Measurements from ENCODE around the gene FMNL1.

The FMNL1 gene

DNA sequence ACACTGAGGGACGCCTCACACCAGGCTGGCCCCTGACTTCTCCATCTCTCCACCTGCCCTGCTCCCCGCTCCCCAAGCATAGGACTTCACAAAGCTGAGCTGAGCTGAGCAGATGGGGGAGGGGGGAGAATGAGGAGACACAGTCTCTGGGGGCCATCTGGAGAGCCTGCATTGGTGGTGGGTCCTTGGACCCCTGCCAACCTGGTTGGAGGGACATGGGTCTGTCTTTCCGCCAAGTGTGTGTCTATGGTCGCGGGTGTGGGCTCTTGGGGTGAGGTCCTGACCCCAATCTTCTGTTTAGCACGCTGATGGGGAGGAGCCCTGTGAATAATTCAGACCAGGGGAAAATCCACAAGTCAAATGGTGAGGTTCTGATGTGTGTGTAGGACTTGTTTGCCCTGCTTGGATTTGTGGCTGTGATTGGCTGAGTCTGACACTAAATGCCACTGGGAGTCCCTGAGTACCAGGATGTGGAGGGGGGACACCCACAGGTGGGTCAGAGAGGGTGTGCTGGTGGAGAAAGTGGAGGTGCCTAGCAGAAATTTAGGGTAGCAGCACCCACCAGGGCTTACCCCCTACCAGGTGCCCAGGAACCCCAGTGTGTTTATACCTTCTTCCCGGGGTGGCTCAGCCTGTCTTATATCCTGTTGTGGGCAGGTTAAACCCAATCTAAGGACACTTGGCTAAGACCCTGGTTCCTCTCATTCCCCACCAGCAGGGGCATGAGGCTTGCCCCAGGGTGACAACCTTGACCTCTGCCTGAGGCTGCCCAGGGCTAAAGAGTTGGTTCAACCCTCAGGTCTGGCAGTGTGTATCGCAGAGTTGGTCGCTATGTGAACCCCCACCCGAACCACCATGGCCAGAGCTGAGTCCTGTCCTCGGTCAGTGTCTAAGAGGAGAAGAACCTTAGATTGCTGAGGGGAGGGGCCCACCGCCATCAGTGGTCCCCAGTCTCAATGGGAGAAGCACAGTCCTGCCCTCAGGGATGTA is 2.1 kb downstream of the FMNL1 start:
- no peak for DNase-seq

- DNase-seq, result no peak
Measured at GRCh38 chr17:45224671-45225050, 3.0 kb downstream of the FMNL1 start.

DNA sequence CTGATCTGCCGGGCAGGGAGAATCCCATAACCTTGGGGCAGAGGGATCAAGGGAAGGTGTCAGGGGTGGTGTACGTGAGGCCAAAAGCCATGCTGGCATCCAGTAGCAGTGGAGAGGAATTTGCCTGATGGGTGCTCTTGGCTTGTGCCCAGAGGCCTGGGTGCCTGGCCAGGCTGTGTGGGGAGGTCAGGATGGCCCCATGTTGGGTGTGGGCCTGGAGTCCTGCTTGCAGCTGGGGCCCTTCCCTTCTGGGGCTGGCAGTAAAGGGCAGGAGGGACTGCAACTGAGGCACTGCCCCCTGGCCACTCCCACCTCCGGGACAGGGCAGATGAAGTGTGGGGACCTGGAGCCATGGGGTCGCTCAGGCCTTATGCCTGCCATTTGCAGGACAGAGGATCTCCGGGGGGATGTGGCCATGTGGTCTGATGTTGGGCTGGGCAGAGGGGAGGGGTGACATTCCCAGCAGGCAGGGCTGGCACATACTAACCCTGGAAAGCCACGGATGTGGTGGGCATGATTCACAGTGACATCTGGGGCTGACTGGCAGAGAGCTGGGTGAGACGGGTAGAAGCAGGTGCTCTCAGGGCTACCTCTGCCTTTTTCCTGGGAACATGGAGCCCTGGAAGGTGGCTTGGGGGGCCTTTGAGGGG is 3.5 kb downstream of the FMNL1 start:
- no peak for DNase-seq

GRCh38 chr17:45225964-45226530 is 4.4 kb downstream of the FMNL1 start:
- DNase-seq, result peak; percentile 95

- no peak for DNase-seq
Measured at GRCh38 chr17:45226576-45226975, 4.9 kb downstream of the FMNL1 start.

- no peak for DNase-seq
Measured at GRCh38 chr17:45227101-45227925, 5.6 kb downstream of the FMNL1 start.

DNA sequence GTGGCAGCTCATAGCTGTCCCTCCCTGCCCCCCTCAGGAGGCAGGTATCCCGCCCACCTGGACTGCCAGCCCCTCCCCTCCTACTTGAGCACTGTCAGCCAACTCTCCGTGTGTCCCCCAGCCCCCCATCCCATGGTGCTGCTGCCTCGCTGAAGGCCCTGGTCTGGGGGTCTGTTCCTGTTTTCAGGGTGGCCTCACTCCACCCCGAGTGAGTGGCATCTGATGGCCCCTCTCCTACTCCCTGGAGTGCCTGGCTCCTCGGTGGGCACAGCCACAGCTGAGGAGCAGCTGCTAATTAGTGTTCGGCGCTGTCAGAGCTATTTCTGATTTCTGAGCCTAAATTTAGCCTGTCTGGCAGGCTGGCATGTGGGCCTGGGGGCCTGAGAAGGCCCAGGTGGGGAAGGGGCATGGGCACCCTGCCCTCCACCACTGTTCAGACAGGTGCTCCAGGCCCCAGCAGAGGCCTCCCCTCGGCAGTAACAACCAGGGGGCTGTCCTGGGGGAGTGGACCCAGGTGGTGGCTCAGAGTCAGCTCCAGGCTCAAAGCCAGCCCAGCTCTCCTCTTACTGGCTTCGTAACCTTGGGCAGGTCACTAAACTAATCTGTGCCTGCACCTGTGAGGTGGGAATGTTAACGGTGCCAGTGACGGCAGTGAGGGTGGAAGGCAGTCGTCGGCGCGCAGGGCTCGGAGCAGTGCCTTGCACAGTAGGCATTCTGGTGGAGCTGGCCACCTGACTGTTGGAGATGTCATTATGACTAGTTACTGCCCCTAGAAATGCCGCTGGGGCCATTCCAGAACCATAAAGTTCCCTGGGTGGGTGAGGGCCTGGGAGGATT is 6.5 kb downstream of the FMNL1 start:
- DNase-seq, result no peak

DNA sequence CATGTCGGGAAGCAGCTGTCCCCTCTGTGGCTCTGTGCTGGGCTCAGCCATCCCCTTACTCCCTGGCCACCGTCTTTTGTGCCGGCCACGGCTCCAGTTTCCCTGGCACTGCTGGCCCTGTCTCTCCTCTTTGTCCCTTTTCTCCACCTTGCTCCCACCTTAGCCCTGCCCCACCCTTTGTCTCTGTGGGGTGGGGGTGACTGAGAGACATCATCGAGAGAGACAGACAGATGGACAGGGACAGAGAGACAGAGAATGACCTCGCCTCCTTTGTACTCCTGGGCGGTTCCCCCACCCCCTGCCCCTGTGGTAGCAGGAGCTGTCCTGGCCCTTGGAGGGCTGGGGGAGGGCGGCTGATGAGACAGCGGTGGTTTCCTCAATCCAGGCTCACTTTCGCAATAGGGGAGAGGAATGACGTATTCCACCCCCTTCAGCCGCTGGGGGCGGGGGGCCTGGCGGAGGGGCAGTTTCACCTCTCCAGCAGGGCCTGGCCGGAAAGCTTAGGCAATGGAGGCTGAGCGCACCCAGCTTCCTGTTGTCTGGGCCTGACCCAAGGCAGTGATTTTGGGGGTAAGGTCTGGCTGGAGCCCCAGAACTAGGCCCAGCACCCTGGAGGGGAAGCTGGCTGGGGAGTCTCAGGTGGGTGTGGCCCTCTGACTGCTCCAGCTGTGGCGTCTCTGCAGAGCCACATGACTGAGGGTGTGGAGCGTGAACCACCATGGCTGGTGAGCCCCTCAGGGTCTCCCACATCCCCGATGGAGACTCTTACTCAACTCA is 7.3 kb downstream of the FMNL1 start:
- peak; percentile 79 for DNase-seq

GRCh38 chr17:45229681-45230409 is 8.2 kb downstream of the FMNL1 start:
- no peak for DNase-seq

GRCh38 chr17:45230410-45230786 is 8.7 kb downstream of the FMNL1 start:
- DNase-seq, result no peak

DNA sequence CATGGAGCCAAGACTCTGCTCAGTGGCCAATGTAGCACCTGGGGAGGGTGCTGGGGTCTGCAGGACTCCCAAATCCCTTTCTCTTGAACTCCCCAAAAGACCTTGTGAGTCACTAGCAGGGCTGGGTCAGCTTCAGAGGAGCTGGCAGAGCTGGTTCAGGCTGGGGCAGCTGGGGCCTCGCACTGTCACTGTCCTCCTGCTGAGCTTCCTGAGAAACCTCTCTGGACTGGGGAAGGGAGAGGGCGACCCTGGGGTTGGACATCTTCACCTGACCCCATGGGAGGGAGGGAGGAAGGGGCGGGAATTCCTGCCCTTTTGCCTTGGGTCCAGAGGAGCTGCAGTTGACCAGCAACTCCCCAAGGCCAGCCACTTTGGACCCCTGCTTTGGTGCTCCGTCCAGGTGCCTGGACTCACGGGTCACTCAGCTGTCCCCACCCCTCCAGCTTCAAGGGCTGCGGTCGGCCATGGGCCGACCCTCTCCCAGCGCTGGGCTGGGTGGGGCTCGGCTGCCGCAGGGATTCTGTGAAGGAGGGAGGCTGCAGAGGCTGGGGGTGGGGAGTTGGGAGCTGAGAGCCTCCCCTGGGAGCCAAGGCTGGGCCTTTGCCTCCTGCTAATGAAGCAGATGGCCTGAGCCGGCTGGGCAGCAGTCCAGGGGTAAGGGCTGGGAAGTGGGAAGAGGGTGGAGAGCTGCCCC is 9.2 kb downstream of the FMNL1 start:
- DNase-seq, result no peak

DNA sequence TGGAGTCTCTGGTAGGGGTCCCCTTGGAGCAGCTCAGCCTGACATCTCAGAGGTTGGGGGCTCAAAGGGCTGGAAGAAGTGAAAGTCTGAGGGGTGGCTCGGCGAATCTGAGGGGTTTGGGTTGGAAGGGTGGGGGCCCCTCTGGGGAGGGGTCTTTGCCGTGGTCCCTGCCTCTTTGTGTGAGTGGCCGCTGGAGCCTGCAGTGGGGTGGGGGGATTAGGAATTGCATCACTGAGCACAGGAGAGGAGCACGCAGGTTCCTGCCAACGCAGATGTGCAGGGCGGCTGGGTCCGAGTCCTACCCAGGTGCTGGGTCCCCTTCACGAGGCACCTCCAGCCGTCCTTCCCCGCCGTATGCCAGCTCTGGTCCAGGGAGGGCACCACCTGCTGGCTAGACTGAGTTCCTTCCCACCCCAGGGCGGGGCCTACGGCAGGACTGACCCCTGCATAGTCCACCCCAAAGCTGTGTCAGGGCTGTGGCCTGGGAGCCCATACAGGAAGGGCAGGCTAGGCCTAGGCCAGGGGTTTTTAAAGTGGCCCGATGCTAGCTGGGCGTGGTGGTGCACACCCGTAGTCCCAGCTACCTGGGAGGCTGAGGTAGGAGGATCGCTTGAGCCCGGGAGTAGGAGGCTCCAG is 9.9 kb downstream of the FMNL1 start:
- no peak for DNase-seq

GRCh38 chr17:45232514-45233422 is 11.1 kb downstream of the FMNL1 start:
- no peak for DNase-seq

DNA sequence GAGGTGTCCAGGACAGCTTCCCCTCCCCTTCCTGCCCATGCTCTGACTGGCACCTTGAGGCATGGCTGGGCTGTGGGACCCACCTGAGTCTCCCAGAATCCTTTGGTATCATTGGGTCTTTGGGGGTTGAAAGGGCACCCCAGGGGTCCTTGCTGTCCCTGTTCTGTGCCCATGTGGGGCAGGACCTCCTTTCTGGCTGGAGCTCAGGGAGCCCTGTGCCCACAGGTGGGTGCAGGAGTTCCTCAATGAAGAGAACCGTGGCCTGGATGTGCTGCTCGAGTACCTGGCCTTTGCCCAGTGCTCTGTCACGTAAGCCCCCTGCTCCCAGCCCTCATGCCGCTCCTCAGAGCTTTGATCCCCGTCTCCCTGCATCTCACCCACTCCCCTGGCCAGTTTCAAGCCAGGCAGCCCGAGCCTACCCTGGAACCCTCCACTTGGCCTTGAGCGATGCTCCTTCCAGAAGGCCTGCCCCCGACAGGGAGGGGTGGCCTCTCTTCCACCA is 11.8 kb downstream of the FMNL1 start:
- DNase-seq, result no peak

DNA sequence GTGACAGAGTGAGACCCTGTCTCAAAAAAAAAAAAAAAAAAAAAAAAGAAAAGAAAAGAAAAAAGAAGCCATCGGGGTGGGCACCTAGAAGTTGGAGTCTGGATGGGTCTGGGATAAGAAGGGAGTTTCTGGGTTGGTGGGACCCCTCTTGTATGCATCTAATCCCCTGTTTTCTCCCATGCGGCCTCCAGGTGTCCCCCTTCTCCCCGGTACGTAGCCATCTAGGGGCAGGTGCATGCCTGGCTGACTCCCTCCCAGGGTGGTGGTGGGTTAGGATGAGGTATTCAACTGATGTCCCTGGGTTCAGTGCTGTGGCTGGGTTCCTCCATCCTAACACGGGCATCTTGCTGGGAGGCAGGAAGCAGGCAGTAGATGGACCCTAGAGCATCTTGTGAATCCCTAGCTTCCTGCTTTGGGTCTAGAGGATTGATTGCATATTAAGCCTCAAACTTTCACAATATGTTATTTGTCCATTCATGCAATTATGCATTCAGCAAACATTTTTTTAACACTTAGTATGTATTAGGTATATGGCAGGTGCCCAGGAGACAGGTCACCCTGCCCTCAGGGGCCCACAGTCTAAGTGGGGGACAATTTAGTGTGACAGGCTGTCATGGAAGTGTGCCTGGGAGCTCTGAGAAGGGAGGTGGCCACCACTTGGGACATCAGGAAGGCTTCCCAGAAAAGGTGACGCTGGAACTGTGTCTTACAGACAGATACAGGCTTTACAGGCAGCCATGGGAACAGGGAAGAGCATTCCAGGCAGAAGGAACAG is 13.1 kb downstream of the FMNL1 start:
- no peak for DNase-seq

GRCh38 chr17:45235416-45236281 is 14.0 kb downstream of the FMNL1 start:
- peak; percentile 55 for DNase-seq
